GM12878 (cell line): ENCODE data around the gene BCAS3. TPM values are rescaled to one million over a fixed set of nuclear protein-coding genes. Genes with fewer than 3 reads are reported as not detected.

ENCODE experiments used
- ATAC-seq: fragments of 200-7000 bp; cut with Tn5 transposase; 3 replicates; pipeline ENCODE4 v1.9.1; 2020; ENCODE audit warnings: mild to moderate bottlenecking, moderate library complexity
- BruUV-seq: library from RNA; stranded (reverse); fragments of 400-500 nt; replicated peaks from 2 replicates; lab custom pipeline; 2021; lab: Mats Ljungman, UMichigan
- CTCF ChIA-PET: fragments of 300-600 bp; sonication (Branson Sonifier 250); formaldehyde crosslinking; extraction: SDS; loops from one replicate; lab custom pipeline; 2021; ENCODE audit warnings: inconsistent platforms; lab: Yijun Ruan, JAX
- POLR2A ChIA-PET: fragments of 350-600 bp; formaldehyde crosslinking; extraction: SDS; loops from one replicate; lab custom pipeline; 2021; ENCODE audit warnings: inconsistent platforms; lab: Charles Lee
- RAD21 ChIA-PET: fragments of 300-600 bp; sonication (Branson Sonifier 250); formaldehyde crosslinking; loops from one replicate; lab custom pipeline; 2023; ENCODE audit warnings: antibody characterized with exemption; ENCODE audit not compliant: unreplicated experiment; lab: Charles Lee
- SMC1A ChIA-PET: fragments of 300-600 bp; sonication (Branson Sonifier 250); formaldehyde crosslinking; loops from one replicate; lab custom pipeline; 2023; ENCODE audit not compliant: unreplicated experiment, uncharacterized antibody; lab: Charles Lee
- DNase-seq: peaks from one replicate; pipeline ENCODE4 v3.0.0-alpha.2; 2011; ENCODE audit warnings: low read depth, low spot score
- FAIRE-seq: peaks from 3 replicates; lab custom pipeline; 2011; peaks lifted over from hg19 to GRCh38; lab: Jason Lieb, UNC
- H2AFZ ChIP-seq: 2 replicates; pipeline ENCODE4 v1.6.0; 2011; ENCODE audit warnings: low read depth, low read length, control low read depth; ENCODE audit not compliant: control insufficient read depth
- H3K27ac ChIP-seq: 2 replicates; pipeline ENCODE4 v1.5.1; 2011; ENCODE audit warnings: control low read depth; ENCODE audit not compliant: control insufficient read depth, insufficient read depth
- H3K27me3 ChIP-seq, 2 experiments: replicated peaks in 1 of 2; 2 replicates each; pipeline versions ENCODE4 v1.6.0 to v1.6.1; 2011; ENCODE audit warnings: low read length in 1 of 2; ENCODE audit not compliant: control insufficient read depth in 2 of 2, insufficient read depth in 2 of 2
- H3K36me3 ChIP-seq, 2 experiments: 2 replicates each; pipeline ENCODE4 v1.5.1; 2011; ENCODE audit warnings: low read length in 1 of 2; ENCODE audit not compliant: control insufficient read depth in 2 of 2, insufficient read depth in 2 of 2
- H3K4me1 ChIP-seq: 2 replicates; pipeline ENCODE4 v1.6.1; 2011; ENCODE audit warnings: mild to moderate bottlenecking, low read length, moderate library complexity, mixed read lengths; ENCODE audit not compliant: control insufficient read depth, insufficient read depth
- H3K4me2 ChIP-seq: 2 replicates; pipeline ENCODE4 v1.6.0; 2011; ENCODE audit warnings: control low read depth; ENCODE audit not compliant: control insufficient read depth, insufficient read depth
- H3K4me3 ChIP-seq: fragments of 200-600 bp; sonication (generic); 2 replicates; pipeline ENCODE4 v1.5.1; 2016
- H3K79me2 ChIP-seq: 2 replicates; pipeline ENCODE4 v1.6.0; 2011; ENCODE audit warnings: low read length; ENCODE audit not compliant: control insufficient read depth, insufficient read depth
- H3K9ac ChIP-seq: 2 replicates; pipeline ENCODE4 v1.8.0; 2011; ENCODE audit warnings: low read length, control low read depth, mixed read lengths; ENCODE audit not compliant: control insufficient read depth, insufficient read depth
- H3K9me3 ChIP-seq: replicated peaks from 3 replicates; pipeline ENCODE4 v1.5.1; 2011; ENCODE audit warnings: mild to moderate bottlenecking, low read length; ENCODE audit not compliant: control insufficient read depth, insufficient read depth
- H4K20me1 ChIP-seq: 2 replicates; pipeline ENCODE4 v1.6.0; 2011; ENCODE audit not compliant: control insufficient read depth, insufficient read depth
- CHD4 ChIP-seq: fragments of 200-600 bp; sonication (generic); IDR thresholded peaks from 2 replicates; pipeline ENCODE4 v1.6.1; 2016; ENCODE audit warnings: mild to moderate bottlenecking
- EED ChIP-seq: sonication (generic); IDR thresholded peaks from 2 replicates; pipeline ENCODE4 v1.6.1; 2016; ENCODE audit warnings: antibody characterized with exemption, low read depth
- EP300 ChIP-seq, 2 experiments: fragments of 150-350 bp in 1 of 2; IDR thresholded peaks; 2 replicates each; pipeline ENCODE4 v1.6.1; 2011 to 2012; ENCODE audit warnings: low read depth in 2 of 2, low read length in 2 of 2, borderline replicate concordance in 1 of 2, improper control_type of control experiment in 1 of 2, inconsistent platforms in 1 of 2; ENCODE audit not compliant: control insufficient read depth in 1 of 2
- HDGF ChIP-seq: fragments of 450-650 bp; IDR thresholded peaks from 2 replicates; pipeline ENCODE4 v1.6.1; 2016; ENCODE audit warnings: antibody characterized with exemption
- PML ChIP-seq: IDR thresholded peaks from 2 replicates; pipeline ENCODE4 v1.6.1; 2012; ENCODE audit warnings: low read length, inconsistent platforms
- RBBP5 ChIP-seq: fragments of 200-600 bp; sonication (generic); conservative IDR thresholded peaks from 2 replicates; pipeline ENCODE4 v1.6.1; 2016
- SREBF2 ChIP-seq: IDR thresholded peaks from 2 replicates; pipeline ENCODE4 v1.6.1; 2012; ENCODE audit warnings: mild to moderate bottlenecking, low read length
- WGBS: methylation state at CpG from one replicate; pipeline ENCODE4 v1.1.6; 2016; ENCODE audit warnings: low lambda C conversion rate; ENCODE audit not compliant: insufficient replicate concordance, insufficient coverage; ENCODE audit errors: missing lambda C conversion rate; 5-methylcytosine and 5-hydroxymethylcytosine counted together
- in situ Hi-C: fragments of 300-500 bp; cut with MboI; formaldehyde crosslinking; loops from 9 replicates; pipeline ENCODE4 v1.14.3; 2018; ENCODE audit warnings: mixed read lengths
- intact Hi-C: fragments of 100-400 bp; cut with micrococcal nuclease; formaldehyde crosslinking; loops from one replicate; pipeline ENCODE4 v1.14.2; 2022; ENCODE audit not compliant: unreplicated experiment
- polyA plus RNA-seq, 11 experiments: library from polyadenylated mRNA; depleted of rRNA in 4 of 11; unstranded in 6 of 11; stranded (reverse) in 5 of 11; fragments of >200 nt; fragmentation: Nextera tagmentation in 4 of 11; fragmentation: Illumina TruSeq in 1 of 11; extraction: Ambion mirVana in 4 of 11; extraction: Trizol in 1 of 11; gene quantifications; 1 replicate in 1 of 11; 2 replicates in 10 of 11; pipeline versions ENCODE4 v1.2.1 to v1.2.3, GENCODE V29; 2011 to 2016; ENCODE audit warnings: inconsistent platforms in 2 of 11, missing spikeins in 2 of 11, low read depth in 1 of 11
- total RNA-seq, 4 experiments: library from RNA; depleted of rRNA in 3 of 4; stranded (reverse); fragments of >200 nt in 3 of 4; fragmentation: Illumina TruSeq in 1 of 4; extraction: Trizol in 1 of 4; gene quantifications; 2 replicates each; pipeline versions ENCODE4 v1.2.1 to v1.2.3, GENCODE V29; 2013 to 2021
- TF ChIP-seq, protein P1 (sequence below): fragments of 450-650 bp; IDR thresholded peaks from 2 replicates; pipeline ENCODE4 v1.6.1; 2016; ENCODE audit warnings: mild to moderate bottlenecking
- TF ChIP-seq, protein P2 (sequence below): fragments of 450-650 bp; conservative IDR thresholded peaks from 2 replicates; pipeline ENCODE4 v1.6.1; 2017; ENCODE audit warnings: mild to moderate bottlenecking, moderate library complexity

BCAS3 gene
- total and polyA plus RNA-seq, 10 of the 15 experiments (the other 5 are each of a cell fraction or from before 2014, with no cell fraction given), result 2.1 to 11.0 (median 6.6) TPM

DNA sequence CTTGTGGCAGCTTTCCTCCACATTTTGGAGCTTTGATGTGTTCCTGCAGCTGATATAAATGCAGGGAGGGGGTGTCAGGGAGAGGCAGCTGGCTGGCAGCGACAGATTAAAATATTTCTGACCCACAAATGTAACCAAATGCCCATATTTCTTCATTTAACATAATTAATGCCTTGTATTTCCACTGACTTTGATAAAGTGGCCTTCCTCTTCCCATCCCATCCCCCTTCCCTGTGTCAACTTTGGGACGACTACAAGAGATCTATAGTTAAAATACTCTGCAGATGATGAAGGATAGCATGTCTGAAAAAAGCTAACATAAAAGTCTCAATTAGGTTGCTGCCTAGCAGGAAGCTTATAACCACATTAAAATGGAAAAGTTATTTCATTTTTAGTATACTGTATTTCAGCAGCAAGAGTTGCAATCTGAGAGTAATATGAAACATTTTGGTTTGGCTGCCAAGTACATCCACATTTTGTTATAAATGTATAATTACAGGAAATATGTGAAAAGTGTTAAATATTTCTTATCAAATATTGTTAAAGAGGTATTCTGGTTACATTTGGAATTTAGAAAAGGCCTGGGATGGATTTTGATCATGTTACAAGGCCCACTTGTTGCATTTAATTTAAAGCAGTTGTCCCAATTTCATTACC, 483.3 kb downstream of the BCAS3 start:
- no peaks in the 10 kb centered on the region for H3K79me2 ChIP-seq
- POLR2A ChIA-PET, result no interaction called here
- H4K20me1 ChIP-seq, result no peaks in the 10 kb centered on the region
- TF ChIP-seq, protein P1, sequence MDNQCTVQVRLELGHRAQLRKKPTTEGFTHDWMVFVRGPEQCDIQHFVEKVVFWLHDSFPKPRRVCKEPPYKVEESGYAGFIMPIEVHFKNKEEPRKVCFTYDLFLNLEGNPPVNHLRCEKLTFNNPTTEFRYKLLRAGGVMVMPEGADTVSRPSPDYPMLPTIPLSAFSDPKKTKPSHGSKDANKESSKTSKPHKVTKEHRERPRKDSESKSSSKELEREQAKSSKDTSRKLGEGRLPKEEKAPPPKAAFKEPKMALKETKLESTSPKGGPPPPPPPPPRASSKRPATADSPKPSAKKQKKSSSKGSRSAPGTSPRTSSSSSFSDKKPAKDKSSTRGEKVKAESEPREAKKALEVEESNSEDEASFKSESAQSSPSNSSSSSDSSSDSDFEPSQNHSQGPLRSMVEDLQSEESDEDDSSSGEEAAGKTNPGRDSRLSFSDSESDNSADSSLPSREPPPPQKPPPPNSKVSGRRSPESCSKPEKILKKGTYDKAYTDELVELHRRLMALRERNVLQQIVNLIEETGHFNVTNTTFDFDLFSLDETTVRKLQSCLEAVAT, result no peak
- TF ChIP-seq EED (no peak), SREBF2 (no peak), CHD4 (no peak), HDGF (no peak), RBBP5 (no peak), EP300 (IDR thresholded peaks at IDR 0.05; ENCODE audit: borderline replicate concordance in 1 of 2, control insufficient read depth in 1 of 2, low read depth in 2 of 2, low read length in 2 of 2) (no peak), PML (no peak)
- TF ChIP-seq, protein P2, sequence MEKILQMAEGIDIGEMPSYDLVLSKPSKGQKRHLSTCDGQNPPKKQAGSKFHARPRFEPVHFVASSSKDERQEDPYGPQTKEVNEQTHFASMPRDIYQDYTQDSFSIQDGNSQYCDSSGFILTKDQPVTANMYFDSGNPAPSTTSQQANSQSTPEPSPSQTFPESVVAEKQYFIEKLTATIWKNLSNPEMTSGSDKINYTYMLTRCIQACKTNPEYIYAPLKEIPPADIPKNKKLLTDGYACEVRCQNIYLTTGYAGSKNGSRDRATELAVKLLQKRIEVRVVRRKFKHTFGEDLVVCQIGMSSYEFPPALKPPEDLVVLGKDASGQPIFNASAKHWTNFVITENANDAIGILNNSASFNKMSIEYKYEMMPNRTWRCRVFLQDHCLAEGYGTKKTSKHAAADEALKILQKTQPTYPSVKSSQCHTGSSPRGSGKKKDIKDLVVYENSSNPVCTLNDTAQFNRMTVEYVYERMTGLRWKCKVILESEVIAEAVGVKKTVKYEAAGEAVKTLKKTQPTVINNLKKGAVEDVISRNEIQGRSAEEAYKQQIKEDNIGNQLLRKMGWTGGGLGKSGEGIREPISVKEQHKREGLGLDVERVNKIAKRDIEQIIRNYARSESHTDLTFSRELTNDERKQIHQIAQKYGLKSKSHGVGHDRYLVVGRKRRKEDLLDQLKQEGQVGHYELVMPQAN, result no peak
- no peak overlapping the region for H3K4me2 ChIP-seq
- H3K9me3 ChIP-seq, result no peaks in the 10 kb centered on the region
- no peak for FAIRE-seq
- no peaks in the 10 kb centered on the region for H3K27me3 ChIP-seq
- RAD21 ChIA-PET, result no interaction called here
- CTCF ChIA-PET, result no interaction called here
- in situ Hi-C loops, result no loop called here
- 0% methylated on average over 2 of the region's 2 CpGs for WGBS
- BruUV-seq, result no TSS peak
- H3K4me3 ChIP-seq, result no peak overlapping the region
- no peak for DNase-seq
- no peaks in the 10 kb centered on the region for H3K36me3 ChIP-seq
- no peak overlapping the region for H2AFZ ChIP-seq
- intact Hi-C loops, result no loop called here
- no peak for ATAC-seq
- SMC1A ChIA-PET, result no interaction called here
- H3K4me1 ChIP-seq, result no peaks in the 10 kb centered on the region
- no peak overlapping the region for H3K9ac ChIP-seq
- H3K27ac ChIP-seq, result no peak overlapping the region
